A549 (cell line): ENCODE measurements around the gene NAV2. TPM values are rescaled to one million over a fixed set of nuclear protein-coding genes. Genes with fewer than 3 reads are reported as not detected.

Source experiments
- ATAC-seq, 2 experiments: fragments of 200-7000 bp in 1 of 2; fragments of >200 bp in 1 of 2; cut with Nextera tagmentation in 1 of 2; cut with Tn5 transposase in 1 of 2; 3 replicates each; pipeline versions ENCODE4 v1.8.0 to v1.9.1; 2018 to 2020; ENCODE audit warnings: mild to moderate bottlenecking in 1 of 2, moderate library complexity in 1 of 2
- CTCF ChIA-PET: fragments of 300-600 bp; sonication (Branson Sonifier 250); formaldehyde crosslinking; extraction: SDS; loops from one replicate; lab custom pipeline; 2021; ENCODE audit warnings: antibody characterized with exemption, inconsistent platforms; lab: Yijun Ruan, JAX
- POLR2A ChIA-PET: fragments of 350-600 bp; formaldehyde crosslinking; extraction: SDS; loops from one replicate; lab custom pipeline; 2021; ENCODE audit warnings: antibody characterized with exemption, inconsistent platforms; lab: Yijun Ruan, JAX
- DNase-seq, 2 experiments: peaks; one replicate each; pipeline versions ENCODE4 v3.0.0 to v3.0.0-alpha.2; 2011 to 2016; ENCODE audit warnings: low read depth in 1 of 2, low spot score in 1 of 2
- FAIRE-seq: peaks from 2 replicates; lab custom pipeline; 2011; peaks lifted over from hg19 to GRCh38; lab: Jason Lieb, UNC
- H3K27ac ChIP-seq, 2 experiments: fragments of >200 bp; sonication (Bioruptor Twin); formaldehyde crosslinking; 3 replicates each; pipeline ENCODE4 v1.5.1; 2016 to 2017
- H3K4me1 ChIP-seq: fragments of >200 bp; sonication (Bioruptor Twin); formaldehyde crosslinking; 3 replicates; pipeline ENCODE4 v1.6.1; 2016
- H3K4me2 ChIP-seq: fragments of >200 bp; sonication (Bioruptor Twin); formaldehyde crosslinking; 3 replicates; pipeline ENCODE4 v1.6.1; 2016
- H3K4me3 ChIP-seq: fragments of >200 bp; sonication (Bioruptor Twin); formaldehyde crosslinking; 3 replicates; pipeline ENCODE4 v1.5.1; 2016
- H3K9me3 ChIP-seq: fragments of >200 bp; sonication (Bioruptor Twin); formaldehyde crosslinking; 3 replicates; pipeline ENCODE4 v1.6.1; 2016
- ATOH8 ChIP-seq: fragments of 250-450 bp; sonication (Bioruptor Pico); IDR thresholded peaks from 2 replicates; pipeline ENCODE4 v1.5.0; 2020; ENCODE audit warnings: low read depth, mild to moderate bottlenecking, moderate library complexity
- BCL3 ChIP-seq: fragments of >200 bp; sonication (Bioruptor Twin); formaldehyde crosslinking; IDR thresholded peaks from 3 replicates; pipeline ENCODE4 v1.6.1; 2016
- CBX8 ChIP-seq: fragments of 200-600 bp; sonication (generic); IDR thresholded peaks from 2 replicates; pipeline ENCODE4 v1.6.1; 2016
- CEBPB ChIP-seq, 2 experiments: fragments of >200 bp in 1 of 2; sonication (Bioruptor Twin) in 1 of 2; formaldehyde crosslinking in 1 of 2; IDR thresholded peaks; 2 replicates each; pipeline ENCODE4 v1.6.1; 2012 to 2016
- CHD2 ChIP-seq: fragments of 150-350 bp; IDR thresholded peaks from 2 replicates; pipeline ENCODE4 v1.6.1; 2014; ENCODE audit warnings: low read length; ENCODE audit not compliant: partially characterized antibody
- CHD4 ChIP-seq: fragments of 200-600 bp; sonication (generic); IDR thresholded peaks from 2 replicates; pipeline ENCODE4 v1.6.1; 2016; ENCODE audit warnings: antibody characterized with exemption, mild to moderate bottlenecking, borderline replicate concordance
- E2F6 ChIP-seq: IDR thresholded peaks from 2 replicates; pipeline ENCODE4 v1.6.1; 2012; ENCODE audit warnings: low read depth, borderline replicate concordance
- EHF ChIP-seq: fragments of 250-450 bp; sonication (Bioruptor Pico); IDR thresholded peaks from 2 replicates; pipeline ENCODE4 v1.5.0; 2020; ENCODE audit warnings: mild to moderate bottlenecking
- ESRRA ChIP-seq: fragments of 150-350 bp; IDR thresholded peaks from 2 replicates; pipeline ENCODE4 v1.6.1; 2014; ENCODE audit warnings: mild to moderate bottlenecking, low read length, borderline replicate concordance
- GATA3 ChIP-seq: IDR thresholded peaks from 2 replicates; pipeline ENCODE4 v1.6.1; 2012; ENCODE audit warnings: borderline replicate concordance
- HOXA7 ChIP-seq: fragments of 250-450 bp; sonication (Bioruptor Pico); IDR thresholded peaks from 2 replicates; pipeline ENCODE4 v1.5.0; 2020; ENCODE audit warnings: mild to moderate bottlenecking, moderate library complexity
- HOXB13 ChIP-seq: fragments of 250-450 bp; sonication (Bioruptor Pico); IDR thresholded peaks from 2 replicates; pipeline ENCODE4 v1.5.0; 2020; ENCODE audit warnings: low read depth, mild to moderate bottlenecking, moderate library complexity
- HOXB5 ChIP-seq: fragments of 250-450 bp; sonication (Bioruptor Pico); IDR thresholded peaks from 2 replicates; pipeline ENCODE4 v1.5.0; 2020; ENCODE audit warnings: mild to moderate bottlenecking, moderate library complexity
- JUN ChIP-seq, 2 experiments: fragments of >200 bp; sonication (Bioruptor Twin); formaldehyde crosslinking; IDR thresholded peaks; 2 replicates in 1 of 2; 3 replicates in 1 of 2; pipeline ENCODE4 v1.6.1; 2016 to 2017
- MAFK ChIP-seq: fragments of 450-650 bp; IDR thresholded peaks from 2 replicates; pipeline ENCODE4 v1.6.1; 2014; ENCODE audit not compliant: partially characterized antibody
- MAX ChIP-seq: IDR thresholded peaks from 2 replicates; pipeline ENCODE4 v1.6.1; 2012
- MYC ChIP-seq: IDR thresholded peaks from 2 replicates; pipeline ENCODE4 v1.6.1; 2012; ENCODE audit warnings: mild to moderate bottlenecking, inconsistent platforms, low read length, improper control_type of control experiment, borderline replicate concordance
- NPAS2 ChIP-seq: fragments of 250-450 bp; sonication (Bioruptor Pico); IDR thresholded peaks from 2 replicates; pipeline ENCODE4 v1.8.0; 2022; ENCODE audit warnings: mild to moderate bottlenecking, moderate library complexity, borderline replicate concordance
- NR3C1 ChIP-seq: fragments of >200 bp; sonication (Bioruptor Twin); formaldehyde crosslinking; IDR thresholded peaks from 3 replicates; pipeline ENCODE4 v1.6.1; 2017
- PBX3 ChIP-seq: IDR thresholded peaks from 2 replicates; pipeline ENCODE4 v1.6.1; 2012
- PHF8 ChIP-seq: fragments of 200-600 bp; sonication (generic); IDR thresholded peaks from 2 replicates; pipeline ENCODE4 v1.6.1; 2016; ENCODE audit warnings: low read depth, mild to moderate bottlenecking, antibody characterized with exemption, moderate library complexity, borderline replicate concordance
- POLR2A ChIP-seq: IDR thresholded peaks from 2 replicates; pipeline ENCODE4 v1.6.1; 2012; ENCODE audit warnings: mild to moderate bottlenecking, low read length
- REST ChIP-seq: fragments of 200-600 bp; sonication (generic); IDR thresholded peaks from 2 replicates; pipeline ENCODE4 v1.6.1; 2016; ENCODE audit warnings: antibody characterized with exemption, mild to moderate bottlenecking, moderate library complexity
- USF2 ChIP-seq: fragments of 450-650 bp; IDR thresholded peaks from 2 replicates; pipeline ENCODE4 v1.6.1; 2014; ENCODE audit warnings: antibody characterized with exemption
- ZC3H11A ChIP-seq: fragments of 450-650 bp; IDR thresholded peaks from 2 replicates; pipeline ENCODE4 v1.6.1; 2014; ENCODE audit warnings: antibody characterized with exemption, mild to moderate bottlenecking
- ZFP36 ChIP-seq: fragments of 450-650 bp; IDR thresholded peaks from 2 replicates; pipeline ENCODE4 v1.6.1; 2014; ENCODE audit warnings: borderline replicate concordance; ENCODE audit not compliant: partially characterized antibody
- ZNF302 ChIP-seq: fragments of 250-450 bp; sonication (Bioruptor Pico); IDR thresholded peaks from 2 replicates; pipeline ENCODE4 v1.9.0; 2021; ENCODE audit warnings: inconsistent platforms, mild to moderate bottlenecking, moderate library complexity
- ZSCAN20 ChIP-seq: fragments of 250-450 bp; sonication (Bioruptor Pico); IDR thresholded peaks from 2 replicates; pipeline ENCODE4 v1.8.0; 2022; ENCODE audit warnings: mild to moderate bottlenecking, moderate library complexity
- WGBS: methylation state at CpG from one replicate; pipeline ENCODE4 v1.1.6; 2017; ENCODE audit errors: missing lambda C conversion rate; 5-methylcytosine and 5-hydroxymethylcytosine counted together
- polyA plus RNA-seq, 4 experiments: library from polyadenylated mRNA; depleted of rRNA in 3 of 4; stranded (reverse); fragments of >200 nt; fragmentation: RNase III in 1 of 4; extraction: RNeasy Plus Mini Kit Qiagen cat#74134 plus additional on column Dnase treatment in 1 of 4; gene quantifications; 2 replicates in 3 of 4; 3 replicates in 1 of 4; pipeline ENCODE4 v1.2.3, GENCODE V29; 2011 to 2017

NAV2 gene
- polyA plus RNA-seq, 2 of the 4 experiments (the other 2 are of a cell fraction) = 4.9 to 19.8 TPM

GRCh38 chr11:19789245-19789644, 76.6 kb downstream of the NAV2 start:
- no peaks in the 10 kb centered on the region for H3K9me3 ChIP-seq
- H3K4me3 ChIP-seq = no peak overlapping the region
- no peaks in the 10 kb centered on the region for H3K4me1 ChIP-seq
- ATAC-seq (no peak), FAIRE-seq (no peak), DNase-seq (no peak)
- H3K4me2 ChIP-seq = no peak overlapping the region
- no peak overlapping the region for H3K27ac ChIP-seq
- no peak for TF ChIP-seq E2F6
- TF ChIP-seq ZNF302 = no peak
- no peak for TF ChIP-seq MAX
- TF ChIP-seq JUN (IDR thresholded peaks at IDR 0.05) = no peak
- no peak for TF ChIP-seq EHF (CRISPR knock-in tag)
- no peak for TF ChIP-seq MAFK
- TF ChIP-seq NPAS2 (CRISPR knock-in tag) = no peak
- no peak for TF ChIP-seq CHD2
- no peak for TF ChIP-seq CHD4
- no peak for TF ChIP-seq NR3C1
- no peak for TF ChIP-seq PBX3
- TF ChIP-seq ZSCAN20 (CRISPR knock-in tag) = no peak
- no peak for TF ChIP-seq HOXA7
- TF ChIP-seq PHF8 = no peak
- no peak for TF ChIP-seq ZFP36
- TF ChIP-seq ZC3H11A = no peak
- TF ChIP-seq POLR2A = no peak
- no peak for TF ChIP-seq GATA3
- POLR2A ChIA-PET = no interaction called here
- CTCF ChIA-PET = interaction anchor here (1.9 kb wide), 1 partner anchor 225 kb away, joined by 4 read pairs; no protein-coding TSS in a partner anchor
- 73% methylated on average over 6 of the region's 6 CpGs for WGBS

GRCh38 chr11:19789835-19790710, 77.4 kb downstream of the NAV2 start:
- ATAC-seq (no peak), DNase-seq (no peak), FAIRE-seq (no peak)
- Histone ChIP-seq H3K9me3 (no peaks in the 10 kb centered on the region), H3K4me3 (no peak overlapping the region), H3K4me2 (no peak overlapping the region), H3K4me1 (no peaks in the 10 kb centered on the region), H3K27ac (no peak overlapping the region)
- 58% methylated on average over 10 of the region's 10 CpGs for WGBS
- POLR2A ChIA-PET = no interaction called here
- CTCF ChIA-PET = no interaction called here
- no peak for TF ChIP-seq MYC
- no peak for TF ChIP-seq MAFK
- TF ChIP-seq CEBPB (IDR thresholded peaks at IDR 0.05) = no peak
- no peak for TF ChIP-seq REST
- TF ChIP-seq HOXB5 = no peak
- no peak for TF ChIP-seq ESRRA
- no peak for TF ChIP-seq BCL3
- no peak for TF ChIP-seq USF2
- TF ChIP-seq HOXB13 (CRISPR knock-in tag) = no peak
- TF ChIP-seq ATOH8 = no peak
- no peak for TF ChIP-seq POLR2A
- TF ChIP-seq CBX8 = no peak
